ENCODE results near the gene CCDC188.
"Not testable (repeated sequence)": the region's sequence is repeated elsewhere in the genome, so short reads cannot be mapped to it uniquely, and the experiment has no call there.

Gene CCDC188

DNA sequence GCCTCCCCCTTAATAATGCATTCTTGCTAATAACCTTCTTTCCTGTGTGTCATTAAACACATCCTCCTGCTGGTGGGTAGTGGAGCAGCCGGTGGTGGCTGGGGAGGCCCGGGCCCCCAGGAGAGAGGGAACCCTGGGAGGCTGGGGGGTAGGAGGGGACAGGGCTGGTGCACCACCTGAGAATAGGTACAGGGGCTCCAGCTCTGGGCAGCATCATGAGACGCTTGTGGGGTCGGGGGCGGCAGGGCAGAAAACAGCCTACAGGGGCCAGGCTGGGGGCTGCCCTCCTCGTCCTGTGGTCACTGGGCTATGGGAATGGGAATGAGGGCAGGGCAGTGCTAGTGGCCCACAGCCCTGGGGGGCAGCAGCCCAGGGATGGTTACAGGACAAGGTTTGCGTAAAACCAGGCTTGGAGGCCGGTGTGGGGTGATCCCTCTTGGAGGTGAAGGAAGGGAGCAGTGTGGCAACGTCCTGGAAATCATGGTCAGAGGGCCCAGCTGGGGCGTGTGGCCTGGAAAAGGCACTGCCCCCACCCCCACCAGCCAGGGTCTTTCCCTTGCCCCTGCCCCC, 18.5 kb upstream of the CCDC188 start:
- no peak for DNase-seq

- DNase-seq = no peak
Observed at GRCh38 chr22:20167643-20168322, 16.9 kb upstream of the CCDC188 start.

DNA sequence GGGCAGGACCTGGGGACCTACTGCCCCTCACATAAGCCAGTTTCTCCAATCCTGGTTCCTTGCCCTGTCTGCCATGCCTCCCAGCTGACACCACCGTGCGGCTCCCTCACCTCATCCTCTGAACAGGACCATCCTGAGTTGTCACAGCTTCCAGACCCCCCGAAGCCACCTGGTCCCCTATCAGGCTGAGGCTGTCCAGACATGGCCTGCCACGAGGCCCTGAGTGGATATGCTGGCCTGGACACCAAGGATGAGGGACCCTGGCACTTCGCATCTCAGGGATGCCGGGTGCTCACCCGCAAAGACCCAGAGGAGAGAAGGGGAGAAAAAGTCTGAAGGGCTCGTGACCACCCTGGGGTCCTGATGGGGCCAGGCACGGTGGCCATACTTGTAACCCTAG, 15.8 kb upstream of the CCDC188 start:
- no peak for DNase-seq

GRCh38 chr22:20165913-20166312, 15.1 kb upstream of the CCDC188 start:
- no peak for DNase-seq

DNA sequence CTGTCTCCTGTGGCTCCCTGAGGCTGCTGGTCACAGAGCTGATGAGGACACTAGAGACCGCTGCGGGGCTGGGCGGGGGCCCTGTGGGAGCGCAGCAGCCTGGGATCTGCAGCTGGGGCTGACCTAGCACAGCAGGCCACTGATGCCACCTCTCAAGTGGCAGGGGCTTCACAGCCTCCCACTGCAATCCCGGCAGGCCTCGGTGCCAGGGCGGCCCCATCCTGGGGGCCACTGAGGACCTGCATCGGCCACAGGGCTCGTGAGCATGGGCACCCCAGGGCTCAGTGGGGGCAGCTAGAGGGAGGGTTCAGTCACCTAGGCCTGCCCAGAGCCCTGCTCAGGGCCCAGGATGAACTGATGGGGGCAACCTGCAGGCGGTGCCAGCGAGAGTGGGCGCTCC, 14.6 kb upstream of the CCDC188 start:
- no peak for DNase-seq

DNA sequence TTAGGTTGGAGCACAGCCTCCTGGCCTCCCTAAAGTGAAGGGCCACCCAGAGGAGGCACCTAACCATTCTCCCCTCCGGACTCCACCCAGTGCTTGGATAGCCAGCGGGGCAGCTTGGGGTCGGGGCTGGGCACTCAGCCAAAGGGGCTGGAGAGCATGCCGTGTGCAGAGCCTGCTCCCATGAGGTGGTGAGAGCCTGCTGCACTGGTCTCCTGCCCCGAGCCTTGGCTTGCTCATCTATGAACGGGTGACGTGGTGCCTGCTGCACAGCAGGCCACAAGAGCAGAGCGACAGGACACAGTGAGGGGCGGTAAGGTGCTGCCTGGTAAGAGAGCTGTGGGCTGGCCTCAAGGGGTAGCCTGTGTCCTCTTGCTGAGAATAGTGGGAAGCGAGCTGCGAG, 14.0 kb upstream of the CCDC188 start:
- no peak for DNase-seq

GRCh38 chr22:20160041-20160440, 9.2 kb upstream of the CCDC188 start:
- no peak for DNase-seq

GRCh38 chr22:20159531-20159930, 8.7 kb upstream of the CCDC188 start:
- not testable (repeated sequence) for DNase-seq

GRCh38 chr22:20159076-20159475, 8.2 kb upstream of the CCDC188 start:
- no peak for DNase-seq

GRCh38 chr22:20158391-20159036, 7.7 kb upstream of the CCDC188 start:
- no peak for DNase-seq

DNA sequence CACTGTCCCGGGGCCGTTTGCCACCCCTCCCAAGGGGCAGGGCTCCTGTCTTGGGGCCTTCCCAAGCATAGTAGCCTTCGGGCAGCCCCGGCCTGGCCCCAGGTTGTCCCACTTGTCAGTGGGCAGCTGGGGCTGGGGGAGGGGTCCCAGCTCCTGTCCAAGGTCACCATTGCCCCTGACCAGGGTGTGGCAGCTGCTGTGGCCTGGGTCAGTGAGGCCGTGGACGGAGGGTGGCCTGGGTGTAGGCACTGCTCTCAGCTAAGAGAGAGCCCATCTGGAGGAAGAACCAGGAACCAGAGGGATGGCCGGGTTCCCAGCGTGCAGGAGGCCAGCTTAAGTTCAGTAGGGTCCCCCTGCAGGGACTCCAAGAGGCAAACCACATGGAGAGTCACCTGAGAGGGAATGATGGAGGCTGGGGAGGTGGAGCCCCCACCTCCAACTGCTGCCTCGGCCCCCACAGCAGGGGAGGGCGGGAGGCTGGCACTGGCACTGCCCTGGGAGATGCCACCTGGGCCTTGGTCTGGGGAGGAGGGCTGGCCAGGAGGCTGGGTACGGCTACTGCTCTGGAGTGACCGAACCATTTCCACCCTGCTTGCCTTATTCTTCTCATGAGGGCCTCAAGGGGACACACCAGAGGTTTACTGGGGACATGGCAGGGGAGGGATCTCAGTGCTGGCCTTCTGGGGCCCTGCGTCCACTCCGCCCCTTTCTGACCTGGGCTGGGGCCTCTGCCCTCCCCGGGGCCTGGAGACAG, 6.8 kb upstream of the CCDC188 start:
- no peak for DNase-seq

- DNase-seq = peak; percentile 49
Observed at GRCh38 chr22:20156611-20157429, 6.0 kb upstream of the CCDC188 start.

DNA sequence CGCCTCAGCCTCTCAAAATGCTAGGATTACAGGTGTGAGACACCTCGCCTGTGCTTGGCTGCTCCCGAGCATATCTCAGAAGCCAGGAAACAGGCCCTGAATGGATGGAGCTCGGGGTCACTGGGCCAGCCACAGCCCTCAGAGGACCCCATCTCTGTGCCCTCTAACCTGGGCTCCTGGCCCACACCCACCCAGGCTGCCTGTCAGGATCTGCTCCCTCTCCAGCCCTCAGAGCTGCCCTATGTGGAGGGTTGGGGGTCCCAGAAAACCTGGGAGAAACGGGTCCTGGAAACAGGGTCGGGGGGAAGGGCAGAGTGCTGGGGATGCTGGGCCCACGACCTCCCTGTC, 5.2 kb upstream of the CCDC188 start:
- no peak for DNase-seq

GRCh38 chr22:20155330-20156041, 4.6 kb upstream of the CCDC188 start:
- DNase-seq = peak; percentile 91

GRCh38 chr22:20154602-20155187, 3.8 kb upstream of the CCDC188 start:
- DNase-seq = peak; percentile 49

GRCh38 chr22:20153945-20154344, 3.1 kb upstream of the CCDC188 start:
- DNase-seq = no peak

DNA sequence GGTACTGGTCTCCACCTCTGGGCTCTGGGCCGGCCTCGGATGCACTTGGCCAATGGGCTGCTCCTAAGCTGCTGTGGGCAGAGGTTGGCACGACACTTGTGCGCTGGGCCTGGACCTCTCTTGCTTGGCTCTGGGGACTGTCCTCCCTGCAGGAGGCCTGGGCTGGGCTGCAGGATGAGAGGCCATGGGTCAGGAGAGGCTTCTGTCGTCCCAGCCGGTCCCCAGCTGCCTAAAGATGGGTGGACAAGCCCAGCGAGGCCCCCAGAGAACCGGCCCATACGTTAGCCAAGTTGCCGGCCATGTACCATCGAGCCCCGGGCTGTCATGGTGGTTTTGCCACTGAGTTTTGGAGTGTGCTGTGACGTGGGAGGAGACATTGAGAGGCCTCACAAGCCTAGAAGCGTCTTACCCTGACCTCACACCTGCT, 1.6 kb upstream of the CCDC188 start:
- DNase-seq = no peak

- DNase-seq = no peak
Observed at GRCh38 chr22:20151276-20151588, 377 bp upstream of the CCDC188 start.

- DNase-seq = no peak
Observed at GRCh38 chr22:20149257-20150250, 1.3 kb downstream of the CCDC188 start.

DNA sequence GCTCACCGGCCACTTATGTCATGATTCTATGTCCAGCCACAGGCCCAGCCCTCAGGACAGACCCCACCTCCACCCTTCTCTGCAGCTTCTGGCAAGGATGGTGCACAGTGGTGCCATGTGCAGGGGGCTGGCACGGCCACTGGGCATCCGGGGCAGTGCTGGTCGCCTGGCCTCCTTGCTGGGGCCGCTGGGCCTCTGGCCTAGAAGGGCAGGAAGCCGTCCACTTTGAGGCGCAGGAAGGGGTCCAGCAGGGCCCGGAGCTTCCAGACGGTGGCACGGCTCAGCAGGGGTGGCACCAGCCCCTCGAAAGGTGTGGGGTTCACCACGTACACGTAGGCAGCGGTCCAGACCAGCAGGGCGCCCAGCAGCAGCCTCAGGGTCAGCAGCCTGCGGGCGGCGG, 2.4 kb downstream of the CCDC188 start:
- no peak for DNase-seq
